GM10266 (cell line): Measurements from ENCODE around the gene MXRA7.

Experiments used
- DNase-seq: peaks from one replicate; pipeline ENCODE4 v3.0.0; 2012; ENCODE audit errors: extremely low spot score
- TF ChIP-seq, protein P1 (sequence below): IDR thresholded peaks from 2 replicates; pipeline ENCODE4 v1.5.1; 2012; ENCODE audit warnings: mild to moderate bottlenecking, low read depth; ENCODE audit not compliant: control insufficient read depth, insufficient read depth; ENCODE audit errors: missing control alignments

Gene MXRA7

GRCh38 chr17:76635659-76636360, 75.0 kb downstream of the MXRA7 start:
- DNase-seq = no peak
- TF ChIP-seq, protein P1, sequence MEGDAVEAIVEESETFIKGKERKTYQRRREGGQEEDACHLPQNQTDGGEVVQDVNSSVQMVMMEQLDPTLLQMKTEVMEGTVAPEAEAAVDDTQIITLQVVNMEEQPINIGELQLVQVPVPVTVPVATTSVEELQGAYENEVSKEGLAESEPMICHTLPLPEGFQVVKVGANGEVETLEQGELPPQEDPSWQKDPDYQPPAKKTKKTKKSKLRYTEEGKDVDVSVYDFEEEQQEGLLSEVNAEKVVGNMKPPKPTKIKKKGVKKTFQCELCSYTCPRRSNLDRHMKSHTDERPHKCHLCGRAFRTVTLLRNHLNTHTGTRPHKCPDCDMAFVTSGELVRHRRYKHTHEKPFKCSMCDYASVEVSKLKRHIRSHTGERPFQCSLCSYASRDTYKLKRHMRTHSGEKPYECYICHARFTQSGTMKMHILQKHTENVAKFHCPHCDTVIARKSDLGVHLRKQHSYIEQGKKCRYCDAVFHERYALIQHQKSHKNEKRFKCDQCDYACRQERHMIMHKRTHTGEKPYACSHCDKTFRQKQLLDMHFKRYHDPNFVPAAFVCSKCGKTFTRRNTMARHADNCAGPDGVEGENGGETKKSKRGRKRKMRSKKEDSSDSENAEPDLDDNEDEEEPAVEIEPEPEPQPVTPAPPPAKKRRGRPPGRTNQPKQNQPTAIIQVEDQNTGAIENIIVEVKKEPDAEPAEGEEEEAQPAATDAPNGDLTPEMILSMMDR = no peak

DNA sequence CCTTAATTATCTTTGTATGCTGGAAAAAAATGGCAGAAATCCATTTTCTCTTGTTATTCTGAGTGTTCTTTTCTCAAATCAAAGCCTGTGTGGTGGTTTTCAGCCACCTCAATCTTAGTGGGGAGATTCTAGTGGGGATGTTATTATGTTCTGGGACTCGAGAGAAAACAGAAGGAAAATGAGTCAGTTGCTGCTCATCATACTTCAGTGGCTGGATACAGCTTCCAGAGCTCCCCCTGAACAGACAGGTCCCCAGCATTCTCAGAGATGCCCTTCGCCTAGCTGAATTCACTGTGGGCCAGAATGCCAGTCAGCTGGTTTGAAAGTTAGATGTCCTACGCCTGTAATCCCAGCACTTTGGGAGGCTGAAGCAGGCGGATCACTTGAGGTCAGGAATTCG, 75.7 kb downstream of the MXRA7 start:
- TF ChIP-seq, protein P1 = no peak
- DNase-seq = no peak

- TF ChIP-seq, protein P1 = no peak
- no peak for DNase-seq
Observed at GRCh38 chr17:76633628-76634328, 77.0 kb downstream of the MXRA7 start.

DNA sequence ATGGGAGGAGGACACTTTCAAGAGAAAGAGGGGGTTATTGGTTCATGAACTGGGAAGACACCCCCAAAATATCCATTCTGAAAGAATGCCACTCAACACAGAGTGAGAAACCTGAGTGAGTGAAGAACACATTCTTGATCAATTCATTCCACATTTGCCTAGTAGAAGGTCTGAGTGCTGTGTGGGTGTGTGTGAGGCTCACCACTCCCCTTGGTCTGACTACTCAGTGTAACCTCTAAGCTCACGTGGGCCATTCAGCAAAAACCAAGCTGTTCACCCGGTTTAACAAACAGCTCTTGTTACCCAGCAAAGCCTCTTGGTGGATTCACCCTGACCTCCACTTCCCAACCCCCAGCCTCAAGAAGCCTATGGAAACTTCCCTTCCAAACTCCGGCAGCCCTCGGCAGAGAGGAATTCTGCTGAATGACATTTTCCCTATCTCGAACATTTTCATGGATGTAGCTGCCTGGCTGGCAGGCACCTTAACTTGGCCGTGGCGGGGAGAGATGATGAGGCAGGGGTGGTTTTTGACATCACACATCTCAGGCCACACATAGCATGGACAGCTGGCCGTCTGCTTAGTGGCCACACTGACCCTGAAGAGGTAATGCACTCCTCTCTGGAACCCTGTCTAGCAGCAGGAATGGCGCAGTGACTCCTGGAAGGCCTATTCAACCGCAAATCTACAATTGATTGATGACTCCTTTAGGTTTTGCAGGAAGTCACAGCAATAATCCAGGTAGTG, 78.8 kb downstream of the MXRA7 start:
- TF ChIP-seq, protein P1 = no peak
- DNase-seq = no peak

GRCh38 chr17:76630151-76630550, 80.6 kb downstream of the MXRA7 start:
- TF ChIP-seq, protein P1 = no peak
- no peak for DNase-seq
